ENCODE data around the gene RNF39.

Gene RNF39

DNA sequence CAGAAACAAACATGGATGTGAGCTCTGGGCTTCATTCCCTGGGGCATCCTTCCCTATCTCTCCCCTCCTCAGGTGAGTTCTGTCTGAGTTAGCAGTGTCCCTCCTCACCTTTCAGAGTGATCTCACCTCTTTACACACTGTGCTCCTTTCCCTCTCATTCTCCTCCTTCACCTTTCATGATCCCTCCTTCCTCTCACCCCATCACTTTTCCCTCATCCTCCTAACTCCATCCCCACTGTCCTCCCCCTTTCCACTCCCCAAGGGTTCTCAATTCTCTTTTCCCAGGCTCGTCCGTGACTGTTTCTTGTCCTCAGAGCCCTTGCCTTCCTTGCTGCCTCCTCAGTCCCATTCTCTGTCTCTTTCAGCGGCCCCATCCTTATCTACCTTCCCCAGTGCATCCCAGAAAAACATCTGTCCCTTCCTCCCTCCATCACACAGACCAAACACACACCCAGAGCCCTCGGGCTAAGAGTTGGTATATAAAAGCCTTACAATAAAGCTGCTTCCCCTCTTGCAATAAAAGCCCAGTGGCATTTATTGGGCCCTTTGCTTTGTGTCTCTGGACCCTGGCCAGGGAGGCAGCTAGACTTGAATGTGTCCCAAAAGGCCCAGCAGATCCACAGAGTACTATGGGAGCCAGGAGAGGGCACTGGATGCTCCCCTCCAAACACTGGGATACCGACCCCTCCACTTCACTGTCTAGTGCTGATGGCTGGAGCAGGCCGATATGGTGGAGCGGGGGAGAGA, 1.9 kb downstream of the RNF39 start:
- Histone ChIP-seq H3K27ac (ENCODE audit: low read depth, low read length, poor library complexity, severe bottlenecking) (no peak overlapping the region), H3F3A (ENCODE audit: insufficient read depth, low read length) (no peaks in the 10 kb centered on the region), H3K36me3 (ENCODE audit: insufficient read depth, low read length) (no peaks in the 10 kb centered on the region), H3K4me1 (ENCODE audit: insufficient read depth, low read length, severe bottlenecking) (no peaks in the 10 kb centered on the region), H3K9me2 (ENCODE audit: low read depth, low read length) (no peaks in the 10 kb centered on the region), H3K9me3 (ENCODE audit: low read length) (no peaks in the 10 kb centered on the region), H3K9ac (ENCODE audit: low read length) (no peak overlapping the region), H3K79me2 (ENCODE audit: insufficient read depth, low read length) (no peaks in the 10 kb centered on the region), H4K20me1 (ENCODE audit: insufficient read depth, low read length) (no peaks in the 10 kb centered on the region), H3K27me3 (ENCODE audit: insufficient read depth, low read length) (no peaks in the 10 kb centered on the region; the same call in 1 of the 2 replicates), H3K4me2 (ENCODE audit: low read length) (no peak overlapping the region), H3K4me3 (ENCODE audit: low read depth, low read length, poor library complexity, severe bottlenecking) (no peak overlapping the region), H2AFZ (ENCODE audit: low read length) (no peak overlapping the region)
- TF ChIP-seq, protein P1, sequence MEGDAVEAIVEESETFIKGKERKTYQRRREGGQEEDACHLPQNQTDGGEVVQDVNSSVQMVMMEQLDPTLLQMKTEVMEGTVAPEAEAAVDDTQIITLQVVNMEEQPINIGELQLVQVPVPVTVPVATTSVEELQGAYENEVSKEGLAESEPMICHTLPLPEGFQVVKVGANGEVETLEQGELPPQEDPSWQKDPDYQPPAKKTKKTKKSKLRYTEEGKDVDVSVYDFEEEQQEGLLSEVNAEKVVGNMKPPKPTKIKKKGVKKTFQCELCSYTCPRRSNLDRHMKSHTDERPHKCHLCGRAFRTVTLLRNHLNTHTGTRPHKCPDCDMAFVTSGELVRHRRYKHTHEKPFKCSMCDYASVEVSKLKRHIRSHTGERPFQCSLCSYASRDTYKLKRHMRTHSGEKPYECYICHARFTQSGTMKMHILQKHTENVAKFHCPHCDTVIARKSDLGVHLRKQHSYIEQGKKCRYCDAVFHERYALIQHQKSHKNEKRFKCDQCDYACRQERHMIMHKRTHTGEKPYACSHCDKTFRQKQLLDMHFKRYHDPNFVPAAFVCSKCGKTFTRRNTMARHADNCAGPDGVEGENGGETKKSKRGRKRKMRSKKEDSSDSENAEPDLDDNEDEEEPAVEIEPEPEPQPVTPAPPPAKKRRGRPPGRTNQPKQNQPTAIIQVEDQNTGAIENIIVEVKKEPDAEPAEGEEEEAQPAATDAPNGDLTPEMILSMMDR (IDR thresholded peaks at IDR 0.05; ENCODE audit: low read length), result no peak
- no peak for TF ChIP-seq EZH2 (IDR thresholded peaks at IDR 0.05; ENCODE audit: borderline replicate concordance, low read length)

DNA sequence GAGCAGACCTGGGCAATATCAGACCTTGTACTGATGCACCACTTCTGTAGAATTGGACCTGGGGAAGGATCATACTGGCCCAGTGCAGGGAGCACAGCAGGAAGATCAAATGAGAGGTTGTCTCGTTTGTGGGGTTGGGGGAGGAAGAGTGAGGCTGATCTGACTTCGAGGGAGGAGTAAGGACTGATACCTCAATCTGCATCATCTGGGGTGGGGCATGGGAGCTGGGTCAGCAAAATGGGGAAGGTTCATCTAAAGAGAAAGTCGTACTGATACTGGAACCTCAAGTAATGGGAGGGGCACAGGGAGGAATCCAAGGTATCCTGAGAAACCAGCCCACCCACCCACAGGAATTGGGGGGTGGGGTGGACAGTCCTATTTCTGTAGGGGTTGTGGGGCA, 3.7 kb downstream of the RNF39 start:
- H3K9me2 ChIP-seq (ENCODE audit: low read depth, low read length), result no peaks in the 10 kb centered on the region
- H3K27ac ChIP-seq (ENCODE audit: low read depth, low read length, poor library complexity, severe bottlenecking), result no peak overlapping the region
- H3F3A ChIP-seq (ENCODE audit: insufficient read depth, low read length), result no peaks in the 10 kb centered on the region
- peaks cover 7% of the 10 kb centered on the region; the same call in 1 of the 2 replicates for H3K79me2 ChIP-seq (ENCODE audit: insufficient read depth, low read length)
- TF ChIP-seq, protein P1 (IDR thresholded peaks at IDR 0.05; ENCODE audit: low read length), result no peak
- no peak for TF ChIP-seq EZH2 (IDR thresholded peaks at IDR 0.05; ENCODE audit: borderline replicate concordance, low read length)
- no peak overlapping the region for H3K4me3 ChIP-seq (ENCODE audit: low read depth, low read length, poor library complexity, severe bottlenecking)
- no peak overlapping the region for H3K9ac ChIP-seq (ENCODE audit: low read length)
- H3K4me2 ChIP-seq (ENCODE audit: low read length), result no peak overlapping the region
- no peaks in the 10 kb centered on the region; the same call in 1 of the 2 replicates for H3K27me3 ChIP-seq (ENCODE audit: insufficient read depth, low read length)
- no peaks in the 10 kb centered on the region for H3K9me3 ChIP-seq (ENCODE audit: low read length)
- H2AFZ ChIP-seq (ENCODE audit: low read length), result no peak overlapping the region
- H3K36me3 ChIP-seq (ENCODE audit: insufficient read depth, low read length), result no peaks in the 10 kb centered on the region
- no peaks in the 10 kb centered on the region for H4K20me1 ChIP-seq (ENCODE audit: insufficient read depth, low read length)
- peaks cover 12% of the 10 kb centered on the region for H3K4me1 ChIP-seq (ENCODE audit: insufficient read depth, low read length, severe bottlenecking)

DNA sequence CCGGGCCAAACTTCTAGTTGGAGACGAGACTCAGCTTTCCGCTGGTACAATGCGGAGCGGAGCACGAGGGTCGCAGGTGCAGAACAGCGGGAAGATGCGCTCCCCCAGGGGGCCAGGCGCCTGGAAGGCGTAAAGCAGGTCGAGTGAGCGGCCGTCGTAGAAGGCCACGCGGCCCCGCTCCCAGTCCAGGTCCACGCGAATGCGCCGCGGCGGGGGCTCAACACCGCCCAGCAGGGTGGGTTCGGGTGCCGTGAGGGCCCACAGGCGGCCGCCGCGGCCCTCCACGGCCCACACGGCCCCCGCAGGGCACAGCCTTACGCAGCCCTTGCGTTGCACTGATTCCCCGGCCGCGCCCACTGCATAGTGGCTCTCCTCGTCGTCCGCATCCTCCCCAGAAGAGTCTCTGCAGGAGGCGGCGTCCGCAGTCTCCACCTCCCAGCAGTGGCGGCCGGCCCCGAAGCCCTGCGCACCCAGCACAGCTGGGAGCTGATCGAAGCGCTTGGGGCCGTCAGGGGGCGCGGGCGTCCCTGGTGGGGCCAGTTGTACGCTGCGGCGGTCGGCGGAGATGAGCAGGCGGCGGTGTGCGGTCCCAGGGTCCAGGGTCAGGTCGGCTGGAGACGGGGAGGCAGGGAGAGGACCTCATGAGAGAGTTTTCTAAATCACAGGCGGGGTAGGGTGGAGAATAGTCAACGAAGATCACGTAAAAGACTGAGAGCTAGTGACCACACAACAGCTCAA, 4.3 kb downstream of the RNF39 start:
- Histone ChIP-seq H3K4me2 (ENCODE audit: low read length) (no peak overlapping the region), H3K27me3 (ENCODE audit: insufficient read depth, low read length) (no peaks in the 10 kb centered on the region; the same call in 1 of the 2 replicates), H2AFZ (ENCODE audit: low read length) (no peak overlapping the region)

More for the DNA sequence above, 4.3 kb downstream of the RNF39 start:
- H3K4me1 ChIP-seq (ENCODE audit: insufficient read depth, low read length, severe bottlenecking), result peaks cover 14% of the 10 kb centered on the region
- H3K9me3 ChIP-seq (ENCODE audit: low read length), result no peaks in the 10 kb centered on the region
- no peak overlapping the region for H3K27ac ChIP-seq (ENCODE audit: low read depth, low read length, poor library complexity, severe bottlenecking)
- H3K9ac ChIP-seq (ENCODE audit: low read length), result no peak overlapping the region
- peaks cover 7% of the 10 kb centered on the region; the same call in 1 of the 2 replicates for H3K79me2 ChIP-seq (ENCODE audit: insufficient read depth, low read length)
- no peaks in the 10 kb centered on the region for H3K36me3 ChIP-seq (ENCODE audit: insufficient read depth, low read length)
- H3K4me3 ChIP-seq (ENCODE audit: low read depth, low read length, poor library complexity, severe bottlenecking), result no peak overlapping the region
- no peaks in the 10 kb centered on the region for H3K9me2 ChIP-seq (ENCODE audit: low read depth, low read length)
- TF ChIP-seq, protein P1 (IDR thresholded peaks at IDR 0.05; ENCODE audit: low read length), result no peak
- TF ChIP-seq EZH2 (IDR thresholded peaks at IDR 0.05; ENCODE audit: borderline replicate concordance, low read length), result no peak
- H4K20me1 ChIP-seq (ENCODE audit: insufficient read depth, low read length), result no peaks in the 10 kb centered on the region
- H3F3A ChIP-seq (ENCODE audit: insufficient read depth, low read length), result no peaks in the 10 kb centered on the region

Measured in OCI-LY1 (cell line).